Measurements from ENCODE around the gene PAFAH1B2. TPM values are rescaled to one million over a fixed set of nuclear protein-coding genes. Genes with fewer than 3 reads are reported as not detected.

PAFAH1B2 gene
- total RNA-seq, 2 experiments from 2014 or later = 81.9 to 85.5 TPM

DNA sequence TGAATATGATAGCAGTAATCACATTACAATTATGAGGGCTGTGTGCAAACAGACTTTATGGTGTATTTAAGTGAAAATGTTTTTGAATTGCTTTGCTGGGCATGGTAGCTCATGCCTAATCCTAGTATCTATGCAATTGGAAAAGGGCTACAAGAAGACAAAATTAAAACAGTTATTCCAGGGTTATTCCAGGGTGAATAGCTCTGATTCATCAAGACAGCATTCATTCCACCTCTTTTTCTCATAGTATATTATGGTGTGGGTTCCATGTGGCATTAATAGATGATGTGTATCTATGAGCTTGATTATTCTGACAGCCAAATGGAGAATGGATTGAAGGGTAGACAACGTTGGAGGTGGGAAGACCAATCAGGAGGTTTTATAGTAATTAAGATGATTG, 22.4 kb downstream of the PAFAH1B2 start:
- ChIA-PET POLR2A (no interaction called here), CTCF (interaction anchor here (1.0 to 1.4 kb wide), 2 partner anchors 10 to 22 kb away, joined by 4 read pairs; partner anchors contain the start of gene PAFAH1B2)

DNA sequence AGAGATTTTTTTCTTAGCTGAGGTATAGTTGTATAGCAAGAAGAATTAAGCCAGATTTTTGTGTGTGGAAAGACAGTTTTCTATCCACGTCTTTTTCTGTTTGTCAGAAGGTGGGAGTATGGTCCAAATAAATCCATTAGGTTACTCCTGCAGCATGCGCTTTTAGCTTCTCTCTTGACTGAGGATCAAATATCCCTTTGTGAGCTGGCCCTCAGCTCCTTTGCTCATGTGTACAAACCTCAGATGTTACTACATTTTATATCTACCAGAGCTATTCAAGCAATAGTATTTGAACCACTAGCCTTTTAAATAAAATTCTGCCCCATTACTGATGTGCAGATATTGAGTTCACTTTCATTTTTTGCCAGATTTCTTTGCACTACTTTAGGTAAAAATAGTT, 25.6 kb downstream of the PAFAH1B2 start:
- ChIA-PET POLR2A (interaction anchor here (0.6 kb wide), 1 partner anchor 9 kb away, joined by 4 read pairs; no protein-coding TSS in a partner anchor), CTCF (no interaction called here)

DNA sequence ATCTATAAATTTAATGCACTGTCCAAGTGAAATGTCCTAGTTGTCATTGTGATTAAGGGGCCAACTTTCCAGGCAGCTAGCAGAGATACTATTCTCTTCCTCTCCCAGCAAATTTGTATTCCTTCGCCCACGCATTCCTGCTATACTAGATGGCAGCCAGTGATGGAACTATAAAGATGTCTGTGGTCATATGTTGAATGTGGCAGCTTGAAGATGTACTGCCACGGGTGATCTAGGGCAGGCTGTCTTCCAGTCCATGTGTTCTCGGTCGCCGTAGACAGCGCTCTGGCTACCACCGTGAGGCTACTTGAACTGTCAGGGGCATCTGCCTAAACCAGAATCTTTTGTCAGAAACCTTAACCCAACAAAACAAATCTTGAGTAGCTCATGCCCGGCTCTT, 26.1 kb downstream of the PAFAH1B2 start:
- CTCF ChIA-PET = interaction anchor here (0.7 kb wide), 1 partner anchor 64 kb away, joined by 3 read pairs; no protein-coding TSS in a partner anchor
- POLR2A ChIA-PET = interaction anchor here (0.6 kb wide), 1 partner anchor 9 kb away, joined by 4 read pairs; no protein-coding TSS in a partner anchor

DNA sequence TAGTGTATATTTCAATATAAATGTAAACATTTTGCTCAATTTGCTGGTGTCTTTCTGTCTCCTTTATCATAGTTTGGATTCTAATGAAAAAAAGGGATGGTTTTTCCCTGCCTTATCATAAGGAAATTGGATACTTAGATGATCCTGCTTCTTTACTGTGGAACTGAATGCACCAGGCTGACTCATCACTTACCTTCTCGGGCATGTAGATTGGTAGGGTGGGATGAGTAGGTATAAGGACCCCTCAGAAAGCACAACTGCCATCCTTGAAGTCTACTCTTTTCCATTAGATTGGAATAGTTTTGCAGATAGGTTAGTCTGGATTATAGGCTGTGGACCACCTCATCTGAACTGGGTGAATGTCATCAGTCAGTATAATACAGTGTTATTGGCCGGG, 26.9 kb downstream of the PAFAH1B2 start:
- CTCF ChIA-PET = interaction anchor here (0.6 to 0.7 kb wide), 2 partner anchors 14 to 65 kb away, joined by 3 read pairs; no protein-coding TSS in a partner anchor
- POLR2A ChIA-PET = no interaction called here

DNA sequence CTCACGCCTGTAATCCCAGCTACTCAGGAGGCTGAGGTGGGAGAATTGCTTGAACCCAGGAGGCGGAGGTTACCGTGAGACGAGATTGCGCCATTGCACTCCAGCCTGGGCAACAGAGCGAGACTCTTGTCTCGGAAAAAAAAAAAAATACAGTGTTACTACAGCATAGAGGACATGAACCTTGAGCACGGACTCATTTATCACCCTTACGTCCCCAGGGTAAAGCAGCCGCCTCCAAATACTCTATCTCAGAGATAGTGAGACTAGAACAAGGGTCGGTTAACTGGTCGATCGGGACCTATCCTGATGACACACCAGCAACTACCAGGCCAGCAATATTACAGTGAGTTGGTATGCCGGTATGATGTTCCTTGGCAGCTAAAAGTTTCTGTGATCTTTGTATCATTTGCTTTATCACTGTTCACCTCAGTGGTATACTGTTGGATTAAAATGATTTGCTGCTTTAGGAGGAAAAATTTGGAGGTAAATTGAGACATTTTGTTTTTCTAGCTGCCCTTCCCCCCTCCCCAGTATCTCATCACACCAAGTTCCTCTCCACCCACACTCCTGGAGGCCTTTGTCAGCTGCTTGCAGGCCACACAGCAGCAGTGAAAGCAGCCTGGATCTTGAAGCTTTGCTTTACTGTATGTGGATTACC, 27.4 kb downstream of the PAFAH1B2 start:
- ChIA-PET POLR2A (interaction anchor here (0.5 kb wide), 1 partner anchor 9 kb away, joined by 4 read pairs; no protein-coding TSS in a partner anchor), CTCF (interaction anchor here (0.6 to 1.4 kb wide), 2 partner anchors 14 to 381 kb away, joined by 3 read pairs; no protein-coding TSS in a partner anchor)

DNA sequence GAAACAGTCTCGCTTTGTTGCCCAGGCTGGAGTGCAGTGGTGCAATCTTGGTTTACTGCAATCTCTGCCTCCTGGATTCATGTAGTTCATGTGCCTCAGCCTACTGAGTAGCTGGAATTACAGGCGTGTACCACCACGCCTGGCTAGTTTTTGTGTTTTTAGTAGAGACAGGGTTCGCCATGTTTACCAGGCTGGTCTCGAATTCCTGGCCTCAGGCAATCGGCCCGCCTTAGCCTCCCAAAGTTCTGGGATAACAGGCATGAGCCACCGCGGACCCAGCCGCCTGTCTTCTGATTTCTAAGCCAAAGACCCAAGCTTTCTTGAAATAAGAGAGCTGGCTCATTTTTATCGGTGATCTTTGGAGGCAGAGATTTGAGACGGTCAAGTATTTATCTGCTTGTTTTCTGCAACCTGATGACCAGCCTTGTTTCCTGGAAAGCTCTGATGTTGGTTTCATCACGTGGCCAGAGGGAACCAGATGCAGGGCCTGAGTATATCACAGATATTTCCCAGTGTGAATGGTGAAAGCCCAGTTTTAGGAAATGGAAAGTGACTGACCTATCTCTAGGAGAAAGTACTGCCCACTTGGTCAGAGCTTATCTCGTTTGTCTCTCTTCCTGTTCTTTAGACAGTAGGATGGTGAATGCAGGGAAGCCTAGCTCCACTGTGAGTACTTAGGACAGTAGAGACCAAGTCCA, 28.8 kb downstream of the PAFAH1B2 start:
- ChIA-PET CTCF (interaction anchor here (1.1 to 1.4 kb wide), 3 partner anchors 54 to 383 kb away, joined by 3 read pairs; no protein-coding TSS in a partner anchor), POLR2A (no interaction called here)

DNA sequence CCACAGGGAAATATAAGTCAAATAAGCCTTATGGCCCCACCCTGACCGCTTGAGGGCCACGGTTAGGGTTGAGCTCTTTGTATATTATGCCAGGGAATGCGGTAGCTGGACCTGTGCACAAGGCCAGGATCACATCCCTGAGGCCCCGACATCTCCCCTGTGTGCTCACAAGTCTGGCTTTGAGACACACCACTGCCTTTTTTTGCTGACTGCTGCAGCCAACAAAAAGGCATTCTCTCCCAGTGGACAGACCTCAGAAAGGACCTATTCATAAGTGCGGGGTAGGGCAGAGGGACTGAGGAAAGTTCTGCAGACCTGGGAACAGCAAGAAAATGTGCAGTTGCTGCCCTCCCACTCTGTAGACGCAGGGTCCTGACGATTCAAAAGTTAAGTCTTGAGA, 31.0 kb downstream of the PAFAH1B2 start:
- CTCF ChIA-PET = no interaction called here
- POLR2A ChIA-PET = no interaction called here

DNA sequence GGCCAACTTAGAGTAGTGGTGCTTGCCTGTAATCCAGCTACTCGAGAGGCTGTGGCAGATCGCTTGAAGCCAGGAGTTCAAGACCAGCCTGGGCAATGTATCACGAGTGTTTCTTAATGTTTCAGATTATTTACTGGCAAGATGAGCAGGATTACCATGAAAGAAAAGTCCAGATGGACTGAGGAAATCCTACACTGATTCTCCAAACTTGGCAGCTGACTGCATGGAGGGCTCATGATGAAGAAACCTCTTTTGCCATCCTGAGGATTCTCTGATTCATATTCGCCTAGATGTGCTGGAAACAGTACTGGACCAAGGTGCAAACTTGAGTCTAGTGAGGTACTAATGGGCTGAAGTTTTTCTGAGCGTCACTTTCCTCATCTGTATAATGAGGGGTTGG, 31.7 kb downstream of the PAFAH1B2 start:
- ChIA-PET CTCF (interaction anchor here (0.6 kb wide), 1 partner anchor 70 kb away, joined by 5 read pairs; no protein-coding TSS in a partner anchor), POLR2A (no interaction called here)

DNA sequence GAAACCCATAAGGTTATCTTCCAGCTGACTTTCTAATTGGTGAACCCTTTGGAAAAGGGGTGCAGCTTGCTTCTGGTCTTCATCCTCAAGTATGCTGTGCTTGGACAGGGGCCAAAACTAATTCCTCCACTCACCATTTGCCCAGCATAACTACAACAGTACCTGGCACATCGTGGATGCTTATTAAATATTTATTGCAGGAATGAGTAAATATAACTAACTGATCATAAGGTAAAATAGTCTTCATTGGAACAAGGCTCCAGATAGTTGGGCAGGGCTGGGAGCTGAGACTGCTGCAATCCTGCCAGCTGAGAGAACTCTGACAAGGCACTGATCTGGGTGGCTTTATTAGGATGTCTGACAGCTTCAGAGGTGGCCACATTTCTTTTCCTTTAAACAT, 32.1 kb downstream of the PAFAH1B2 start:
- CTCF ChIA-PET = interaction anchor here (0.6 kb wide), 1 partner anchor 70 kb away, joined by 5 read pairs; no protein-coding TSS in a partner anchor
- POLR2A ChIA-PET = no interaction called here

DNA sequence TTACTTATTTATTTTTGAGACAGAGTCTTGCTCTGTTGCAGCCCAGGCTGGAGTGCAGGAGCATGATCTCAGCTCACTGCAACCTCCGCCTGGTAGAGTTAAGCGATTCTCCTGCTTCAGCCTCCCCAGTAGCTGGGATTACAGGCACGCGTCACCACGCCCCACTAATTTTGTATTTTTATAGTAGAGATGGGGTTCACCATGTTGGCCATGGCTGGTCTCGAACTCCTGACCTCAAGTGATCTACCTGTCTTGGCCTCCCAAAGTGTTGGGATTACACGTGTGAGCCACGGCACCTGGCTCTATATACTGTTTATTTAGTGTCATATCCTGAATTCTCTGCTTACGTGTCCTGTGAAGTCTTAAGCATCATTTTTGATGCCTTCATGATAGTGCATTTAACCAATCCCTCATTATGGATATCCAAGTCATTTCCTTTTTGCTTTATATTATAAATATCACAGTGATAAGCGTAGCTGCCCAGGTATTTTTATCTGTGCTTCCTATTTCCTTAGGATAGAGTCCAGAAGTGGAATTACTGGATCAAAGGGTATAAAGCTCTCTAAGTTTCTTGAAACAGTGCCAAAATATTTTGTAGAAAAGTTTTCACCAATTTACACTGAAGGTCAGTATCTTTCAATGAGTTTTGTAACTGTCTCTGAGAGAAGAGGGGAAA, 33.6 kb downstream of the PAFAH1B2 start:
- CTCF ChIA-PET = interaction anchor here (1.1 to 1.9 kb wide), 3 partner anchors 11 to 387 kb away, joined by 4 to 10 read pairs (median 4); partner anchors contain the start of gene APOA5
- POLR2A ChIA-PET = no interaction called here

DNA sequence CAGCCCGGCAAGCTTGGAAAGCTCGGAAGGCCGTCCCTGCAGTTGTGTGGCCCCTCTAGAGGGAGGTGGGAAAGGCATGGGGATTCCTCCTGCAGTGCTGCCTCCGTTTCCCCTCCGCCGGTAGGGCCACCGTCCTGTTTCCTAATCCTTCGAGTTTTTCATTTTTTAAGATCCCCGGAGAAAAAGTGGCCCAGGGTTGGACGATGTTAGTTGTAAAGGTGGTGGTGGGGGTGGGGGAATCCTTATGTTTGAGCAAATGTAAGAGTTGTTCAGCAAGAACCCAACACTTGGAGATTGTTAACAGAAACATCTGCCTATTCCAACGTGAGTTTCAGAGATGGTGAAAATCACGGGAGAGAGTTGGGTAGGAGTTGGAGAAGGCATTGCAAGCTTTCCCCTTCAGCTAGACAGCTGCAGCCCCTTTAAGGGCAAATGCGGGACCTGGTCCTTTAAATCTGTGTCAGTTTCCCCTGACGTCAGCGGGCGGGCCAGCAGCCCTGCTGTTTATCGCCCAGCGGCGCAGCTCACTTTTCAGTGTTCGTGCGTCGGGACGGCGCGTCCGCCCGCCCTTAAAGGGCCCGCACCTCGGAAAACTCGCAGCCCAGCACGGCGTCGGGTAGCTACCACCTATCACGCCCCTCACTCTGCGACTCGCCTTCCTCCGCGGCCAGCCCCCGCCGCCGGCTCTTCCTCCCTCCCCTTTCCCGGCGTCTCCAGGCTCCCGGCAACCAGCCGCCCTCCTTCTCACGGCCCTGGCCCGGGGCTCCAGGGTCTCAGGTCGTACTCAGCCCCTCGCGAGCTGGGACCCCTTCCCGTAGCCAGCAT, 34.3 kb downstream of the PAFAH1B2 start, which contains the start of gene SIDT2:
SIDT2 (plus strand) TSS at position 534 of the 825 bp plus-strand sequence. CDS start 521 bp downstream, outside the sequence.
- CTCF ChIA-PET = interaction anchor here (0.5 to 1.9 kb wide), 4 partner anchors 27 to 387 kb away, joined by 3 to 10 read pairs (median 4); partner anchors contain the start of gene APOA5
- POLR2A ChIA-PET = interaction anchor here (0.9 to 1.3 kb wide), 3 partner anchors 27 to 35 kb away, joined by 3 to 6 read pairs (median 4); partner anchors contain the start of gene PAFAH1B2

DNA sequence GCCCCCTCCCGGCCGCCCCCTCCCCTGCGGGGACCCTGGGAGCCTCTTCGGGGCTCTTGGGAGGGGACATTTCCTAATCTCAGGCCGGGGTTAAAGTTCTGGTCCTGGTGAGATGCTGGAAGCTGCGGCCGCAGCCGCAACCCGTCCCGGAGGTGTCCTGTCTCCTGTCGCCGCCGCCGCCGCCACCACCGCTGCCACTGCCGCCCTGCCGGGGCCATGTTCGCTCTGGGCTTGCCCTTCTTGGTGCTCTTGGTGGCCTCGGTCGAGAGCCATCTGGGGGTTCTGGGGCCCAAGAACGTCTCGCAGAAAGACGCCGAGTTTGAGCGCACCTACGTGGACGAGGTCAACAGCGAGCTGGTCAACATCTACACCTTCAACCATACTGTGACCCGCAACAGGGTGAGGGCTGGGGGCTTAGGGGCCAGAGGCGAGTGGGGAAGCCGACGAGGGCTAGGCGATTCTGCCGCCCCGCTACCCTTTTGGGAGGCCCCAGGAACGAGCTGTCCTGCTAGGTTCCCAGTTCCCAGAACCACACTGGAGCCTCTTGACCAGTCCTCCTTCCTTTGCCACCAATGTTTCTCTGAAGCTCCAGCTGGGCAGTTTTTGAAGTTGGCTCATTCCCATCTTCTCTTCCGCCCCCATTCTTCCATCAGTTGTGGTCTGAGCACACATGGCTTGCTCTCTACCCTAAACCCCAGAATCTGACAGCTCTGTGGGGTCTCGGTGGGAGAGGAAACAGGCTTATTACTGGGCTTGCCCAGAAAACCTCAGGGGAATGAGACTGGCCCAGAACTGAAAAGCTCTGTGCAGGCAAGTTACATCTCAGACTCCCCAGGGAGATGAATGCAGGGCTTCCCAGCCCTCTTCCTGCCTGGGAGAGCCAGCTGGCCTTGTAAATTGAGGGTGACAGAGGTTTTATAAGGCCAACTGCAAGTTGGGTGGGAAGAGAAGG, 35.2 kb downstream of the PAFAH1B2 start:
- POLR2A ChIA-PET = interaction anchor here (0.6 to 1.3 kb wide), 5 partner anchors 27 to 396 kb away, joined by 3 to 8 read pairs (median 4); partner anchors contain the start of gene PAFAH1B2

DNA sequence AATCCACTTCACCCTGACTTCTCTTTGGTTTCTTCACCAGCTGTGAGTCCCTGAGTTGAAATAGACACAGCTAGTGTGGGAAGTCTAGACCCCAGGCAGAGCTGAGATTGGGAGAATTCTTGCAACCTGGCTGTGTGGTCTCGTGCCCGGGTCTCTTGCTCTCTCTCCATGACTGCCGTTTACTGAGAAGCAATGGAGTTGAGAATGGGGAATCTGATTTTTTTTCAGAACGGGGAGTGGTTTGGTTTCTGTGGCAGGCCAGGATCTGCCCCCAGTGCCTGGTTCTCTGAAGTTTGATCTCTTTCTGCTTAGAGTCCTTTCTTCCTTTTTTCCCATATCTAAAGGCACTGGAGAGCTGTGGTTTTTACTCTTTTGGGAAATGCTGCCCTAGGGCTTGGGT, 35.9 kb downstream of the PAFAH1B2 start:
- POLR2A ChIA-PET = interaction anchor here (1.2 kb wide), 1 partner anchor 51 kb away, joined by 4 read pairs; no protein-coding TSS in a partner anchor
- CTCF ChIA-PET = interaction anchor here (0.6 to 3.5 kb wide), 3 partner anchors 31 to 61 kb away, joined by 4 to 22 read pairs (median 4); no protein-coding TSS in a partner anchor

More for the DNA sequence above, 35.2 kb downstream of the PAFAH1B2 start:
- CTCF ChIA-PET = interaction anchor here (1.2 to 3.5 kb wide), 4 partner anchors 28 to 388 kb away, joined by 3 to 22 read pairs (median 7); partner anchors contain the start of gene APOA5

DNA sequence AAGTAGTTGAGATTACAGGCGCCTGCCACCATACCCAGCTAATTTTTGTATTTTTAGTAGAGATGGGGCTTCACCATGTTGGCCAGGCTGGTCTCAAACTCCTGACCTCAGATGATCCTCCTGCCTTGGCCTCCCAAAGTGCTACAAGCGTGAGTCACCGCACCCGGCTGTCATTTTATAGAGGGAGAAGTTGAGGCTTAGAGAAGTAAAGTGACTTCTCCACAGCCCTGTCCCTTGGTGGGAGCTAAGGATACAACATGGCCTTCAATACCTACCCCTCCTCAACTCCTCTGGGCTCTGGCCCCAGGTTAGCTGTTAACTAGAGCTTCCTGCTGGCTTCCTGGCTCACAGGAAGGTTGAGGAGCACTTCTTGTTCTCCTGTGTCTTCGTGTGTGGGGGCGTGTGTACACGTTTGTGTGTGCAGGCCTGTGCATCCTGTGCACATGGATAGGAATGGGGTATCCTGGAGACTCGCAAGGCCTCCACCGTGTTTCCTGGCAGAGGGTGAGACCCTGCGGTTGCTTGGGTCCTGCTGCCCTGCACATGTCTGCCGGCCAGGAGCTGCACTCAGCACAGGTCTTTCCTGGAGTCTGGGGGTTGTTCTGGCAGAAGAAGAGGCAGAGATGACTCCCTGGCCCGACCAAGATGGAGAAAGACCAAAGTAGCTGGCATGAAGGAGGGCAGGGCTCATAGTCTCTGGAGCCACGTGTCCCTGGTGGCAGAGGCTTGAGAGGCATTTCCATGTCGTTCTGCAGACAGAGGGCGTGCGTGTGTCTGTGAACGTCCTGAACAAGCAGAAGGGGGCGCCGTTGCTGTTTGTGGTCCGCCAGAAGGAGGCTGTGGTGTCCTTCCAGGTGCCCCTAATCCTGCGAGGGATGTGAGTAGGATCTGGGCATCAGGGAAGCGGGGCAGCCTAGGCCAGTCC, 36.8 kb downstream of the PAFAH1B2 start:
- POLR2A ChIA-PET = interaction anchor here (1.2 kb wide), 1 partner anchor 50 kb away, joined by 4 read pairs; no protein-coding TSS in a partner anchor
- CTCF ChIA-PET = interaction anchor here (0.7 to 3.5 kb wide), 5 partner anchors 32 to 50 kb away, joined by 3 to 22 read pairs (median 5); partner anchors contain the start of gene PCSK7

DNA sequence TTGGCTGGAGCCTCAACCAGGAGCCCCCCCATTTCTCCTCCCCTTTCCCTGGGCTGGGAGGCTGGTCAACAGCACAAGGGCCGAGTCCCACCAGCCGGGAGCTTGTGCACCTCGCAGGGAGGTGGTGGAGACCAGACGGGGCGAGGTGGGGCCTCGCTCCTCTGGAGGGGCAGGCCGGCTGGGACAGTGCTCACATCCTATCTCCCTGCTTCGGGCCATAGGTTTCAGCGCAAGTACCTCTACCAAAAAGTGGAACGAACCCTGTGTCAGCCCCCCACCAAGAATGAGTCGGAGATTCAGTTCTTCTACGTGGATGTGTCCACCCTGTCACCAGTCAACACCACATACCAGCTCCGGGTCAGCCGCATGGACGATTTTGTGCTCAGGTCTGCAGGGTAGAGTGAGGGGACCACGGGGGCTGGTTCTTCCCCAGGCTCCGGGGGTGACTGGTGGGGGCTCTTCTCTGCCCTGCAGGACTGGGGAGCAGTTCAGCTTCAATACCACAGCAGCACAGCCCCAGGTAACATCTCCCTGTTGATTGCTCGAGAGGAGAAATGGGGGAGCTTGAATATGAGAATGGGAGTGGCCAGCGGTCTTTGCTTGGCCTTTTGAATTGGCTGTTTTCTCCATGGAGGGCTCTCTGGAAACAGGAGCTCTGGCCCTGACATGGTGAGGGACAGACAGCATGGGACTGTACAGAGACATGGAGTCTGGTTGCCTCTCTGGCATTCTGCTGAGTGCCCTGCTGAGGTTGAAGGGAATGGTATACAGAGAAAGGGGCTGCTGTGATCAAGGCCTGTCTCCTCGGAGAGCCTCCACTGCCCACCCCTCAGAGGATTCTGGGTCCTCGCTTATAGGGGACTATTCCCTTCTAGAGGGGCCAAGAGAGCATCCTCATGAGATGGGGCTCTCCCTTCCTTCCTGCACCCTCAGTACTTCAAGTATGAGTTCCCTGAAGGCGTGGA, 37.8 kb downstream of the PAFAH1B2 start:
- ChIA-PET CTCF (interaction anchor here (1.4 to 3.5 kb wide), 4 partner anchors 33 to 50 kb away, joined by 4 to 22 read pairs (median 6); partner anchors contain the start of gene PCSK7), POLR2A (no interaction called here)
